Measurements from ENCODE around the gene GRIN2A.

DNA sequence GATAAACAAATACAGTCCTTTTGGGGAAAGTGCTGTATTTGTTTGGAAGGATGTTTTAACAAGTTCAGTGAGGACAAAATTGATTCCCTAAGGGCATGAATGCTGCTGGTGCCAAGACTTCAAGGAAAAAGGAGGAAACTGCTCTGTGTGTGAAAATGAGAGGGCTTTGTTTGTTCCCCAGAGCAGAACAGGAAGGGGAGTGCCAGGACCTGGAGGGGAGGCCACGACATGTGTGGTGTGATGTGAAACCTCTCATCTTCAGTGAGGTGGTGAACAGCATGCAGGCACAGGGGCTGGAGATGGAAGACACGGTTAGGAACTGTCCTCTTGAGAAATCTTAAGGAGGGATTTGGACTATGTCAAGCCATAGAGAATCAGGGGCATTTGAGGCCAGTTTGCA is 46.6 kb upstream of the GRIN2A start:
- TF ChIP-seq, protein P1, sequence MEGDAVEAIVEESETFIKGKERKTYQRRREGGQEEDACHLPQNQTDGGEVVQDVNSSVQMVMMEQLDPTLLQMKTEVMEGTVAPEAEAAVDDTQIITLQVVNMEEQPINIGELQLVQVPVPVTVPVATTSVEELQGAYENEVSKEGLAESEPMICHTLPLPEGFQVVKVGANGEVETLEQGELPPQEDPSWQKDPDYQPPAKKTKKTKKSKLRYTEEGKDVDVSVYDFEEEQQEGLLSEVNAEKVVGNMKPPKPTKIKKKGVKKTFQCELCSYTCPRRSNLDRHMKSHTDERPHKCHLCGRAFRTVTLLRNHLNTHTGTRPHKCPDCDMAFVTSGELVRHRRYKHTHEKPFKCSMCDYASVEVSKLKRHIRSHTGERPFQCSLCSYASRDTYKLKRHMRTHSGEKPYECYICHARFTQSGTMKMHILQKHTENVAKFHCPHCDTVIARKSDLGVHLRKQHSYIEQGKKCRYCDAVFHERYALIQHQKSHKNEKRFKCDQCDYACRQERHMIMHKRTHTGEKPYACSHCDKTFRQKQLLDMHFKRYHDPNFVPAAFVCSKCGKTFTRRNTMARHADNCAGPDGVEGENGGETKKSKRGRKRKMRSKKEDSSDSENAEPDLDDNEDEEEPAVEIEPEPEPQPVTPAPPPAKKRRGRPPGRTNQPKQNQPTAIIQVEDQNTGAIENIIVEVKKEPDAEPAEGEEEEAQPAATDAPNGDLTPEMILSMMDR (IDR thresholded peaks at IDR 0.05) = no peak
- no peak for TF ChIP-seq POLR2A (IDR thresholded peaks at IDR 0.05)

All from Peyer's patch (tissue), 4 donors.